ENCODE data around the gene KCNE3. TPM values are rescaled to one million over a fixed set of nuclear protein-coding genes. Genes with fewer than 3 reads are reported as not detected.

Gene KCNE3
- total and polyA plus RNA-seq, 9 of the 15 experiments (the other 6 are each of a cell fraction or from before 2014, with no cell fraction given) = 1.6 to 8.7 (median 6.2) TPM

DNA sequence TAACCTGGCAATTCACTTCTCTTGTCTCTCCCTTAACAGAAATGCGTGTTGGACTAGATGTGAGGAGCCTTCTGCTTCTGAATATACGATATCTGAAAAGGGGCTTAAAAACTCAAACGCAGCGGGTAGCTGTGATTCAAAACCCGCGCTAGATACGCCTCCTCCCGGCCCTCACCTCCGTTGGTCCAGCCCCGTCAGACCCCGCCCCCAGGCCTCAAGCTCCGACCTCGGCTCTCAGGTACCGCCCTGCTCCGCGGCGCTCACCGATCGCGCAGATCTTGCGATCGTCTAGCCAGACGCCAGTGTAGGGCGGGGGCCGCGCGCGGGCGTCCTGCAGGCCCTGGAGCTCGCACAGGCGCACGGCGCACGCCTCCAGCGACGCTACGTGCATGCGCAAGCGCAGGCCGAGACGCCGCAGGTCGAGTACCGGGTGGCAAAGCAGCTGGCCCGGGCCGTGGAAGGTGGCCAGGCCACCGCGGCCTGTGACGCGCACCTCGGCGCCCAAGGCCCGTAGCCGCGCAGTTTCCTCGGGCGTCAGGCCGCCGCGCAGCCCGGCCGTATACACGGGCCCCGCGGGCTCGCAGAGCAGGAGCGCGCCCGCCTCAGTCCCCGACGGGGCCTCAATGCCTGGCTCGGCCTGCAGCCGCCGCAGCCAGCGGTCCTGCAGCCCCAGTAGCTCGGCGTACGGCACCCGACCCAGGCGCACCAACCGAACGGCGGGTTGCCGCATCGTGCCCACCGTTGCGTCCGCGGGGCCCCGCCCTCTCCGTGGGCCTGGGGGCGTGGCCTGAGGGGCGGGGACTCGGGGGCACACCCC is 25.8 kb upstream of the KCNE3 start, which contains the start of gene LIPT2 (continued):
- TF ChIP-seq ZBTB34 (CRISPR knock-in tag; IDR thresholded peaks at IDR 0.05) (no peak), RB1 (IDR thresholded peaks at IDR 0.05; ENCODE audit: low read depth) (peak; percentile 56)

DNA sequence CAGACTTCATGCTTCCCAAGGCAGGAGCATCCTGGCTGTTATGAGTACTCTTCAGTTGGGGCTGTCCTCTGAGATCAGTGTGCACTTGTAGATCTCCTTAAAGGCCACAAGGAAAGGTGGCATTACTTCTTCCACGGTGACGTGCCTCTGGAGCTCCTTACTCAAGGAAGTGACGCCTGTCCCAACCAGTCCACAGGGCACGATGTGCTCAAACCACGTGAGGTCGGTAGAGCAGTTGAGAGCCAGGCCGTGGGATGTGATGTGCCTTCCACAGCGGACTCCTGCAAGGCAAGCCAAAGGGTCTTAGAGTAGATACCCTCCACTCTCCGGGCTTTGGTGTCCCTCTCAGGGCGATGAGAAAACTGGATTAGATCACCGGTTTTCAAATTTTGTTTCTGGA is 24.7 kb upstream of the KCNE3 start:
- Histone ChIP-seq H3K9me3 (replicated peaks; ENCODE audit: control insufficient read depth, insufficient read depth, low read depth, low read length) (no peaks in the 10 kb centered on the region), H3K4me3 (no peak overlapping the region), H2AFZ (ENCODE audit: low read depth, low read length) (peak overlapping the region; percentile 40), H3K36me3 (ENCODE audit: control insufficient read depth, insufficient read depth, low read length) (no peaks in the 10 kb centered on the region), H3K4me1 (replicated peaks in 1 of 2; ENCODE audit: control insufficient read depth in 2 of 2, insufficient read depth in 2 of 2, low read length in 2 of 2) (peaks cover 15 to 18% of the 10 kb centered on the region in 2 experiments; a peak in 4 of 5 replicates), H3K9me1 (ENCODE audit: control insufficient read depth, insufficient read depth, low read length) (peaks cover 4% of the 10 kb centered on the region), H3K79me2 (ENCODE audit: control insufficient read depth, insufficient read depth, low read length) (no peaks in the 10 kb centered on the region), H3K27ac (ENCODE audit: extremely low read depth, low read depth, low read length) (peak overlapping the region; percentile 31; the same call in 1 of the 3 replicates), H3K4me2 (ENCODE audit: insufficient read depth, low read length) (peak overlapping the region; percentile 52), H4K20me1 (replicated peaks; ENCODE audit: control insufficient read depth, insufficient read depth, low read length) (no peaks in the 10 kb centered on the region), H3K27me3 (ENCODE audit: control insufficient read depth in 2 of 2, insufficient read depth in 2 of 2, low read length in 2 of 2) (no peaks in the 10 kb centered on the region), H3K9ac (ENCODE audit: insufficient read depth in 1 of 2, low read depth in 2 of 2, low read length in 2 of 2) (peak overlapping the region in 1 of 2 experiments; percentile 85; a peak in 2 of 4 replicates)
- ChIA-PET CTCF (ENCODE audit: low intra/inter-chr PET ratio) (no interaction called here), POLR2A (interaction anchor here (1.7 kb wide), 1 partner anchor 43 kb away, joined by 4 read pairs; no protein-coding TSS in a partner anchor)
- TSS peak; percentile 62 for BruUV-seq (replicated peaks)
- no peak for ATAC-seq
- intact Hi-C loops (cut with micrococcal nuclease) = no loop called here
- TF ChIP-seq, protein P1, sequence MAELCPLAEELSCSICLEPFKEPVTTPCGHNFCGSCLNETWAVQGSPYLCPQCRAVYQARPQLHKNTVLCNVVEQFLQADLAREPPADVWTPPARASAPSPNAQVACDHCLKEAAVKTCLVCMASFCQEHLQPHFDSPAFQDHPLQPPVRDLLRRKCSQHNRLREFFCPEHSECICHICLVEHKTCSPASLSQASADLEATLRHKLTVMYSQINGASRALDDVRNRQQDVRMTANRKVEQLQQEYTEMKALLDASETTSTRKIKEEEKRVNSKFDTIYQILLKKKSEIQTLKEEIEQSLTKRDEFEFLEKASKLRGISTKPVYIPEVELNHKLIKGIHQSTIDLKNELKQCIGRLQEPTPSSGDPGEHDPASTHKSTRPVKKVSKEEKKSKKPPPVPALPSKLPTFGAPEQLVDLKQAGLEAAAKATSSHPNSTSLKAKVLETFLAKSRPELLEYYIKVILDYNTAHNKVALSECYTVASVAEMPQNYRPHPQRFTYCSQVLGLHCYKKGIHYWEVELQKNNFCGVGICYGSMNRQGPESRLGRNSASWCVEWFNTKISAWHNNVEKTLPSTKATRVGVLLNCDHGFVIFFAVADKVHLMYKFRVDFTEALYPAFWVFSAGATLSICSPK (IDR thresholded peaks at IDR 0.05; ENCODE audit: borderline replicate concordance) = no peak
- TF ChIP-seq TOE1 (IDR thresholded peaks at IDR 0.05; ENCODE audit: borderline replicate concordance) (no peak), TOE1 (CRISPR knock-in tag; IDR thresholded peaks at IDR 0.05; ENCODE audit: borderline replicate concordance, low read depth) (0 out of 2 replicates have a peak, but pooled peaks have one; percentile 40), RHOXF2B (CRISPR knock-in tag; conservative IDR thresholded peaks at IDR 0.05) (no peak), CBX8 (IDR thresholded peaks at IDR 0.05; ENCODE audit: borderline replicate concordance, extremely low read depth, low read depth, low read length, poor library complexity, severe bottlenecking) (no peak)
- TF ChIP-seq, protein P2, sequence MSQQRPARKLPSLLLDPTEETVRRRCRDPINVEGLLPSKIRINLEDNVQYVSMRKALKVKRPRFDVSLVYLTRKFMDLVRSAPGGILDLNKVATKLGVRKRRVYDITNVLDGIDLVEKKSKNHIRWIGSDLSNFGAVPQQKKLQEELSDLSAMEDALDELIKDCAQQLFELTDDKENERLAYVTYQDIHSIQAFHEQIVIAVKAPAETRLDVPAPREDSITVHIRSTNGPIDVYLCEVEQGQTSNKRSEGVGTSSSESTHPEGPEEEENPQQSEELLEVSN (IDR thresholded peaks at IDR 0.05; ENCODE audit: borderline replicate concordance in 1 of 2, extremely low read depth in 1 of 2, insufficient read depth in 1 of 2, insufficient read length in 1 of 2, low read depth in 1 of 2, low read length in 1 of 2, poor library complexity in 1 of 2, severe bottlenecking in 1 of 2) = no peak
- 70% methylated on average over 11 of the region's 11 CpGs for WGBS (ENCODE audit: insufficient coverage, low coverage, missing lambda C conversion rate)
- no peak for DNase-seq (ENCODE audit: extremely low read depth in 1 of 4, low spot score in 3 of 4)
- in situ Hi-C loops (cut with MboI) = no loop called here
- no peak for FAIRE-seq
